Measurements from ENCODE around the gene OXLD1. TPM values are rescaled to one million over a fixed set of nuclear protein-coding genes. Genes with fewer than 3 reads are reported as not detected.

OXLD1 gene
- total RNA-seq, 6 experiments from 2014 or later: 8.3 to 24.3 (median 14.6) TPM

- Histone ChIP-seq H3K9me3 (no peaks in the 10 kb centered on the region), H3K27ac (no peak overlapping the region), H3K27me3 (no peaks in the 10 kb centered on the region), H3K36me3 (peaks cover 11 to 64% (median 24%) of the 10 kb centered on the region in 4 donors), H3K4me1 (peaks cover 0 to 15% (median 5%) of the 10 kb centered on the region in 4 donors), H3K4me3 (no peak overlapping the region)
- DNase-seq (no peak), ATAC-seq (no peak)
- intact Hi-C loops (cut with DNase I): no loop called here
- 27% methylated on average over 3 of the region's 7 CpGs for WGBS (ENCODE audit: insufficient coverage, low coverage, low lambda C conversion rate, missing lambda C conversion rate)
- TF ChIP-seq POLR2A (IDR thresholded peaks at IDR 0.05) (no peak), CTCF (IDR thresholded peaks at IDR 0.05) (no peak)
Measured at GRCh38 chr17:81616877-81617276, 49.5 kb downstream of the OXLD1 start.

DNA sequence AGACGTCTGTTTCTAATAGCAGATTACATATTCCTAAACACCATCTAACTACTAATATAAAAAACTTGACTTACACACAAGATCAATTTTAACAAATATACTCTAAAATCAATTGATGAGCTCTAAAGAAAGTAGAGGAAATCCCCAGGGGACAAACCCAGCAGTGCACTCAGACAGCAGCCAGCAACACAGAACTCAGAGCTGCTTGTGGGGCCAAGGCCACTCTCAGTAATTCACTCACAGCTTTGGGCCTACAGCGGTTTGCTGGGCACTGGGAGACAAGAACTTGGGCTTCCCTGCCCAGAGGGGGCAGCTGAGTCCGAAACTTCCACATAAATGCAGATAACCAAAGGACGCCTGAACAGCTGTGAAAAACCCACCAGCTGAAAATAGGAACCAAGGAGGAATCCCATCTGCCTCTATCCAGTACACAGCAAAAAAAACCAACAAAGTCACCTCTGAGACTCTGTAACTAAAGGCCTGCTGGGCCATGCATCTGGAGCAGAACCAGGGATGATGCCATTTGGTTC lies 50.9 kb downstream of the OXLD1 start:
- peaks cover 0 to 6% (median 0%) of the 10 kb centered on the region in 4 donors for H3K4me1 ChIP-seq
- no peak for ATAC-seq
- TF ChIP-seq POLR2A (IDR thresholded peaks at IDR 0.05) (no peak), CTCF (IDR thresholded peaks at IDR 0.05) (no peak)
- no peak overlapping the region for H3K27ac ChIP-seq
- peaks cover 11 to 53% (median 18%) of the 10 kb centered on the region in 4 donors for H3K36me3 ChIP-seq
- intact Hi-C loops (cut with DNase I): no loop called here
- H3K27me3 ChIP-seq: no peaks in the 10 kb centered on the region
- DNase-seq: no peak
- H3K4me3 ChIP-seq: no peak overlapping the region
- 80% methylated on average over 2 of the region's 4 CpGs for WGBS (ENCODE audit: insufficient coverage, low coverage, low lambda C conversion rate, missing lambda C conversion rate)
- no peaks in the 10 kb centered on the region for H3K9me3 ChIP-seq

Small RNA genes within 50 kb of the gene (microRNA-seq; reads per million reads assigned to microRNA genes)
- gene MIR6786: 0.64 to 1.2 reads per million in 2 donors

Small RNA genes within 50 kb of the gene (small RNA-seq; reads per million reads assigned to genes)
- gene MIR6786: 0 reads per million in 2 experiments

Other genes with a start within 250 kb of the OXLD1 start
- gene ACTG1, start 153.8 kb downstream of the OXLD1 start, total RNA-seq: 1,000 to 10,000 TPM in 3 of 6 experiments, 100 to 1,000 TPM in 3; 218 to 2,508 (median 1,326) TPM
- under 1 TPM in 1 of 6 experiments, not detected in 5; 0.22 TPM for gene FSCN2, start 138.2 kb downstream of the OXLD1 start, total RNA-seq
- gene FAAP100, start 114.3 kb downstream of the OXLD1 start, total RNA-seq: 10 to 100 TPM; 13.1 to 17.1 (median 15.2) TPM
- 10 to 100 TPM; 46.5 to 63.2 (median 55.8) TPM for gene NPLOC4, start 29.5 kb downstream of the OXLD1 start, total RNA-seq
- gene TSPAN10, start 29.4 kb downstream of the OXLD1 start, total RNA-seq: 1 to 10 TPM in 1 of 6 experiments, under 1 TPM in 5; 0.18 to 1.2 (median 0.62) TPM
- under 1 TPM in 4 of 6 experiments, not detected in 2; 0.40 to 0.93 (median 0.68) TPM for gene PDE6G, start 10.1 kb downstream of the OXLD1 start, total RNA-seq
- 10 to 100 TPM in 1 of 6 experiments, 1 to 10 TPM in 5; 5.5 to 35.0 (median 6.5) TPM for gene CCDC137, start 132 bp upstream of the OXLD1 start, total RNA-seq
- gene ARL16, start 17.2 kb upstream of the OXLD1 start, total RNA-seq: 10 to 100 TPM in 4 of 6 experiments, 1 to 10 TPM in 2; 5.3 to 16.8 (median 11.1) TPM
- gene HGS, start 17.4 kb upstream of the OXLD1 start, total RNA-seq: 10 to 100 TPM; 30.6 to 46.3 (median 37.3) TPM
- gene MRPL12, start 36.8 kb upstream of the OXLD1 start, total RNA-seq: 100 to 1,000 TPM in 2 of 6 experiments, 10 to 100 TPM in 4; 43.8 to 119 (median 59.3) TPM
- gene SLC25A10, start 45.7 kb upstream of the OXLD1 start, total RNA-seq: 10 to 100 TPM; 35.6 to 92.0 (median 72.7) TPM
- 100 to 1,000 TPM in 2 of 6 experiments, 10 to 100 TPM in 4; 39.5 to 146 (median 68.5) TPM for gene GCGR, start 137.5 kb upstream of the OXLD1 start, total RNA-seq
- gene MCRIP1, start 166.7 kb upstream of the OXLD1 start, total RNA-seq: 10 to 100 TPM; 19.0 to 32.6 (median 25.7) TPM
- gene PPP1R27, start 168.4 kb upstream of the OXLD1 start, total RNA-seq: under 1 TPM in 3 of 6 experiments, not detected in 3; 0.27 to 0.62 (median 0.40) TPM
- gene P4HB, start 193.9 kb upstream of the OXLD1 start, total RNA-seq: 1,000 to 10,000 TPM in 5 of 6 experiments, 100 to 1,000 TPM in 1; 856 to 5,039 (median 1,455) TPM
- gene ARHGDIA, start 204.7 kb upstream of the OXLD1 start, total RNA-seq: 100 to 1,000 TPM in 5 of 6 experiments, 10 to 100 TPM in 1; 92.4 to 162 (median 137) TPM
- gene ALYREF, start 225.0 kb upstream of the OXLD1 start, total RNA-seq: 10 to 100 TPM; 11.6 to 20.3 (median 18.8) TPM
- 100 to 1,000 TPM in 1 of 6 experiments, 10 to 100 TPM in 5; 54.3 to 101 (median 73.3) TPM for gene ANAPC11, start 225.1 kb upstream of the OXLD1 start, total RNA-seq
- gene NPB, start 235.6 kb upstream of the OXLD1 start, total RNA-seq: 1 to 10 TPM in 2 of 6 experiments, under 1 TPM in 2, not detected in 2; 0.12 to 1.5 (median 0.87) TPM
- 100 to 1,000 TPM in 1 of 6 experiments, 10 to 100 TPM in 5; 63.5 to 103 (median 89.3) TPM for gene PCYT2, start 244.8 kb upstream of the OXLD1 start, total RNA-seq

Data from right lobe of liver (tissue), 6 donors.